Activated CD4-positive, alpha-beta T cell treated with anti-CD3 and anti-CD28 coated beads, Interleukin-2, amount 50 U/mL, for 1 hour (primary cell): Measurements from ENCODE around the gene CCSER1.

ENCODE experiments used
- DNase-seq: peaks from one replicate; pipeline ENCODE4 v3.0.0-alpha.2; 2020

The CCSER1 gene

GRCh38 chr4:91630054-91630453 lies 1502.9 kb downstream of the CCSER1 start:
- no peak for DNase-seq

GRCh38 chr4:91630764-91631163 lies 1503.6 kb downstream of the CCSER1 start:
- no peak for DNase-seq

GRCh38 chr4:91631335-91631734 lies 1504.1 kb downstream of the CCSER1 start:
- DNase-seq: no peak

GRCh38 chr4:91636083-91636482 lies 1508.9 kb downstream of the CCSER1 start:
- no peak for DNase-seq
